HG02973 (cell line): Measurements from ENCODE around the gene OXTR.

Experiments
- ATAC-seq: cut with Tn5 transposase; IDR thresholded peaks from one replicate; pipeline ENCODE4 v1.9.1; 2021; ENCODE audit warnings: moderate library complexity; ENCODE audit not compliant: unreplicated experiment

OXTR gene

DNA sequence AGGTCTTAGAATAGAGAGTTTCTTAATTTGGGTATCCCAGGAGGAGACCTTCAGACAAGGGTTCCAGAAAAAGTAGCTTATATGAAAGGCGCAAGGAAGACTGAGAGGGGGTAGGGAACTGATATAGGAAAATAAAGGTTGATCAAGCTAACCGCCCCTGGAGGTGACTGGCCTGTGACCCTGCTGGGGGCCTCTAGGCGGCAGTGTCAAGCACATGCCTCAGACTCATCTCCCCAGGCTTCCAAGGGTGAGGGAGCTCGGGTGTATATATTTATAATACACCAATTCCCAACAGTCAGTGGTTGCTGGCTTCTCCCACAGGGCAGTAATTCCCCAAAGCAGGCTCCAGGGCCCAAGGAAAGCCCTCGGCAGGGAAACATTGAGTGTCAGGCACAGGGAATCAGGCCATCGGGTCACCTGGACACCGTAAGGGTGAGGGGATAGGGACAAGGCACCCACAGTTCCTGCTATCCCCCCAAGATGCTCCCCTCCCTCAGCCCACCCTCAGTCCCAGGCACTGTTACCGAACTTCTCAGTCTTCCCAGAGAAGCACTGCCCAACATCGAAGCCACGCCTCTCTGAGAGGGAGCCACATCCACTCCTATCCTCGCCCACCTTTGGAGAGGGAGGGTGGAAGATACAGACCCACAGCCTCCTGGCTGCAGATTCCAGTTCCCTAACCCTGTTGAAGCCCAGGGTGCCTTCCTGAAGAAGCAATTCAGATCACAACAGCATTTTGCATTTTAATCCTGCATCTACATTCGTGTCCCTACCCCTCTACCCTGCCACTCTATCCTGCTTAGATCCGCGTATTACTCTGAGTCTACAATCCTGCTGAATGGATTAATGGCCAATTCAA, 55.3 kb downstream of the OXTR start:
- ATAC-seq: no peak

DNA sequence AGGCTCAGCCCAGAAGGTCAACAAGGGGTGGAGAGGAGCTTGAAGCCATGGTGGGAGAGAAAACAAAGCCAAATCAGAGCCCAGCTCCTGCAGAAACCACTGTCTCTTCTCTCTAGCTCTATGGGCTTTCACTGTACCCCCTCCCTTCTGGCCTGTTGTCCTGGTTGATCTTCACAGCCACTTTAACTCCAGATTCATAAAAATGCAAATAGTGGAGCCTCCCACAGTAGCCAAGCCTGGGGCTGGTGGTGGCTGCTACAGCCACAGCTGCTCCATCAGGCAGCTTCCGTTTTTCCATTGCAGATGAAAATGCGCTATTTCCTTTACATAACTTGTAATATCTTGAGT, 56.5 kb downstream of the OXTR start:
- ATAC-seq: no peak

DNA sequence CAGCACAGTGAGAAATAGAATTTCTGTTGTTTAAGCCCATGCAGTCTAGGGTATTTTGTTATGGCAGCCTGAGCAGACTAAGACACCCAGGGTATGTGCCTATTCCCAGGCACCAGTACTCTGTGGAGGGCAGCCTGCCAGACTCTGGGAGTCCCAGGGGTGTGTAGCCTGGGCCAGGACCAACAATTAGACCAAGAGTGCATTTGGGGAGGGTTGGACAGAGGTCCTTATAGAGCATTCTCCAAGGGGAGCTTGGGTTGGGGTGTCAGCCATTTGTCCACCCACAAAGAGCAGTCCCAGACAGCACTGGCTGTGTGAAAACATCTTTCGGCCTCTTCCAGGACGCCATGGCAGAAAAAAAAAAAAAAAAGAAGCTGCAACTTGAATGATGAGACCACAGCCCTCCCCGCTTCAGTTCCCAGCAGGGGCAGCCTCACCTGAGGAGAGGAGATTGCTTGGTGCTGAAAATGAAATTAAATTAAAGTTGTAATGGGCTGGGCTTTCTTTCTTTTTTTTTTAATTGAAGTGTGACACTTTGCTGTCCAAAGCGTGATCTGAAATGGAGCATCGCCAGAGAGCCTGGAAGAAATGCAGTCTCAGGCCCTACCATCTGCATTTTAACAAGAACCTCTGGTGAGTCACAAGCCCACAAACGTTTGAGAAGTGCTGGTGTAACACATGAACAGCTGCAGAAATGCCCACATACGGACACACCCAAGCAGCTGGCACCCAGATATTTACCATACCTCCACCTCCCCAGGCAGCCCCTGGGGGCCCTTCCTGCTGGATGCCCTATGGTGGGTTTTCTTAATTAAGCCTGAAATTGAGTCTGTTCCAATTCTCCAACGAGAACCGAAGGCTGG, 57.1 kb downstream of the OXTR start:
- no peak for ATAC-seq

DNA sequence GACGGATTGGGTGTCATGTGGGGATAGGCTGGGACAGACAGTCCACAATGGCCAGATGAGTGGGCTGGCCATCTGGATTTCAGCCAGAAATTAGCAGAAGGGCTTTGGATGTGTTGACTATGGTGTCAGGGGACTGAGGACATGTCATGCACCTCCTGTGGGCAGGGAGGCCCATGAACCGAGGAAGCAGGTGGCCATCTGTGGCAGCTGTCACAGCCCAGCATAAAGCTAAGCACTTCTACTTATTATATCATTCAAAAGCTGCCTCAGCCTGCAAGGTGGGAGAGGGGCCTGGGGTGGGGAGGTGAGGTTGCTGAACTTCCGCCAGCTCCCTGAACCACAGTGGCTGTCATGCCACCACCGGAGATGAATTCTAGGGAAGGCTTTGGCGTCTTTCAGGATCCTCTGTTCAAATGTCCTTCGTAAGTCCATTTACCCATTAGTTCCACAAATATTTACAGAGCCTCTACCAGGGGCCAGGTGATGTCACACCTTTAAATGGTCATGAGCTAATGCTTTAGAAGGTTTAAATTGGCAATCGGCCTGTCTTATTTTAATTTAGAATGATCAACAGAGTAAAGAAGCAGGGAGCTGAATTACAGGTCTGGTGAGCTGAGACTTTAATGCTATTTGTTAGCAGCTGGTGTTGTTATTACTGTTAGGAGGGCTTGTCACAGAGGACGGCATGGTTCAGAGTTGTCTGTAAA, 59.5 kb downstream of the OXTR start:
- no peak for ATAC-seq

DNA sequence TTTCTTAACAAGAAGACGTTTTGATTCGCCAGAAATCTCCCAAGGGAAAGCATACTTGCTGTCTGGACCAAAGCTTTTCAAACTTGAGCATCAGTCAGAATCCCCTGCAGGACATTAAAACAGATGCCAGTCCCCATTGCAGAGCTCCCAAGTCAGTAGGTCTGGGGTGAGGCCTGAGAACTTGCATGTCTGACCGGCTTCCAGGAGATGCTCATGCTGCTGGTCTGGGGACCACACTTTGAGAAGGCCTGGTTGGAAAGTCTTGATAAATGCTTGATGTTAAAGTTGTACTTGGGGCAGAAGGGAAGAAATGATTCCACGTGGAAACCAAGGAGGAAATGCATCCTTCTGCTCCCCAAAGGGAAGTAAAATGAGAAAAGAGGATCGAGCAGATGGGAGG, 60.1 kb downstream of the OXTR start:
- ATAC-seq: no peak

DNA sequence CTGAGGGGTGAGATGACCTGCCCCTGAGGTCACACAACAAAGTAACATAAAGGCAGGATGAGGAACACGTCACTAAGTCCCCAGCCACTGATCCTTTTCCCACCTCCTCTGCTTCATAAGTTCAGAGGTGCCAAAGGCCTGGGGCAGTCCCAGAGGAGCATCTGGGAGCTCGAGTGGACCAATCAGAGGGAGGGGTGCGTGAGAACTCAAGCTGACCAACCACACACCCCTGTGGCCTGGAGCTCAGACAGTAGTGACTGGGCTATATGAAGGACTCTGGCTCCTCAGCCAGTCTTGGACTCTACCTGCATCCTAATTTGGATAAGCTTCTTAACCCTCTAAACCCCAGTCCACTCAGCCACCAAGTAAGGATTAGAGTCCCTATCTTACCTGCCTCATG, 63.8 kb downstream of the OXTR start:
- no peak for ATAC-seq

DNA sequence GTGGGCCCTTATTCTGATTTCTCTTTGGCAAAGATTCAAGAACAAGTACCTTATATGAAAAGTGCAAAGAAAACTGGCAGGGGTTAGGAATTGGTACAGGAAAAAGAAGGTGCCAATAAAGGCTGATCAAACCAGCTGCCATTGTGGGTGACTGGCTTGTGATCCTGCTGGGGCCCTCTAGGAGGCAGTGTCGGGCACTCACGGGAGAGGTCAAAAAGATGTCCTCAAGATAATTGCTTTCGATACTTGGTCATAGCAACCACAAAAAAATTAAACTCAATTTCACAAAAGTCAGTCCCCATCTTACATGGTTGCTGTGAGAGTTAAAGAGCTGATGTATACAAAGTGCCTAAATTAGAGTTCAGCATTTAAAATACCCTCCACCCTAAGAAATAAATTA, 66.9 kb downstream of the OXTR start:
- no peak for ATAC-seq
